GM12878 (cell line): ENCODE data around the gene CLEC20A. TPM values are rescaled to one million over a fixed set of nuclear protein-coding genes. Genes with fewer than 3 reads are reported as not detected.

Source experiments
- polyA plus RNA-seq, 11 experiments: library from polyadenylated mRNA; depleted of rRNA in 4 of 11; unstranded in 6 of 11; stranded (reverse) in 5 of 11; fragments of >200 nt; fragmentation: Nextera tagmentation in 4 of 11; fragmentation: Illumina TruSeq in 1 of 11; extraction: Ambion mirVana in 4 of 11; extraction: Trizol in 1 of 11; gene quantifications; 1 replicate in 1 of 11; 2 replicates in 10 of 11; pipeline versions ENCODE4 v1.2.1 to v1.2.3, GENCODE V29; 2011 to 2016; ENCODE audit warnings: inconsistent platforms in 2 of 11, missing spikeins in 2 of 11, low read depth in 1 of 11
- total RNA-seq, 4 experiments: library from RNA; depleted of rRNA in 3 of 4; stranded (reverse); fragments of >200 nt in 3 of 4; fragmentation: Illumina TruSeq in 1 of 4; extraction: Trizol in 1 of 4; gene quantifications; 2 replicates each; pipeline versions ENCODE4 v1.2.1 to v1.2.3, GENCODE V29; 2013 to 2021
- TF ChIP-seq, protein P1 (sequence below): fragments of 450-650 bp; IDR thresholded peaks from 2 replicates; pipeline ENCODE4 v1.6.1; 2018; ENCODE audit warnings: mild to moderate bottlenecking, low read depth, moderate library complexity; ENCODE audit not compliant: partially characterized antibody
- TF ChIP-seq, protein P2 (sequence below): fragments of 450-650 bp; IDR thresholded peaks from 2 replicates; pipeline ENCODE4 v1.6.1; 2017; ENCODE audit warnings: mild to moderate bottlenecking, moderate library complexity

CLEC20A gene
- total and polyA plus RNA-seq, 10 of the 15 experiments (the other 5 are each of a cell fraction or from before 2014, with no cell fraction given), result not detected

DNA sequence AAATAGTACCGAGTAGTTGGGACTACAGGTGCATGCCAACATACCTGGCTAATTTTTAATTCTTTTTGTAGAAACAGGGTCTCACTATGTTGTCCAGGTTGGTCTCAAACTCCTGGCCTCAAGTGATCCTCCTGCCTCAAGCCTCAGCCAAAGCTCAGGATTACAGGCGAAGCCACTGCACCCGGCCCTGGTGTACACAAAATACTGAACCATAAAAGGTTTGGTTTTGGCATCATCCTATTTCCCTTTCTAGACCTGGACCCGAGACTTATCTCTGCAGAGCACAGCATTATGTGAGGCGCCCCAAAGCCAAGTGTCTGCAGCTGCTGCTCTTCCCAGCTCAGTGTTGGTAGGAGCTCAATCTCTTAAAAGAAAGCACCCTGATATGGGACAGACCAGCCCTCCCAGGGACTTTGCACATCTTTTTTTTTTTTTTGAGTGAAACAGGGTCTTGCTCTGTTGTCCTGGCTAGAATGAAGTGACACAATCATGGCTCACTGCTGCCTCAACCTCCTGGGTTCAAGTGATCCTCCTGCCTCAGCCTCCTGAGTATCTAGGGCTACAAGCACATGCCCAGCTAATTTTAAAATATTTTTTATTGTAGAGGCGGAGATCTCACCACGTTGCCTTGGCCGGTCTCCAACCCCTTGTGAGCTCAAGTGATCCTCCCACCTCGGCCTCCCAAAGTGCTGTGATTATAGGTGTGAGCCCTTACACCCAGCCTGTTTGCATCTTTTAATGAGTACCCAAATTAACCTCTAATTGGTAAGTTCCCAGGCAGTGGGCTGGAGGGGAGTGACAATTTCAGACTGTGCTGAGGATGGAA lies 36.6 kb upstream of the CLEC20A start (continued):
- TF ChIP-seq, protein P1, sequence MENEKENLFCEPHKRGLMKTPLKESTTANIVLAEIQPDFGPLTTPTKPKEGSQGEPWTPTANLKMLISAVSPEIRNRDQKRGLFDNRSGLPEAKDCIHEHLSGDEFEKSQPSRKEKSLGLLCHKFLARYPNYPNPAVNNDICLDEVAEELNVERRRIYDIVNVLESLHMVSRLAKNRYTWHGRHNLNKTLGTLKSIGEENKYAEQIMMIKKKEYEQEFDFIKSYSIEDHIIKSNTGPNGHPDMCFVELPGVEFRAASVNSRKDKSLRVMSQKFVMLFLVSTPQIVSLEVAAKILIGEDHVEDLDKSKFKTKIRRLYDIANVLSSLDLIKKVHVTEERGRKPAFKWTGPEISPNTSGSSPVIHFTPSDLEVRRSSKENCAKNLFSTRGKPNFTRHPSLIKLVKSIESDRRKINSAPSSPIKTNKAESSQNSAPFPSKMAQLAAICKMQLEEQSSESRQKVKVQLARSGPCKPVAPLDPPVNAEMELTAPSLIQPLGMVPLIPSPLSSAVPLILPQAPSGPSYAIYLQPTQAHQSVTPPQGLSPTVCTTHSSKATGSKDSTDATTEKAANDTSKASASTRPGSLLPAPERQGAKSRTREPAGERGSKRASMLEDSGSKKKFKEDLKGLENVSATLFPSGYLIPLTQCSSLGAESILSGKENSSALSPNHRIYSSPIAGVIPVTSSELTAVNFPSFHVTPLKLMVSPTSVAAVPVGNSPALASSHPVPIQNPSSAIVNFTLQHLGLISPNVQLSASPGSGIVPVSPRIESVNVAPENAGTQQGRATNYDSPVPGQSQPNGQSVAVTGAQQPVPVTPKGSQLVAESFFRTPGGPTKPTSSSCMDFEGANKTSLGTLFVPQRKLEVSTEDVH, result no peak
- TF ChIP-seq, protein P2, sequence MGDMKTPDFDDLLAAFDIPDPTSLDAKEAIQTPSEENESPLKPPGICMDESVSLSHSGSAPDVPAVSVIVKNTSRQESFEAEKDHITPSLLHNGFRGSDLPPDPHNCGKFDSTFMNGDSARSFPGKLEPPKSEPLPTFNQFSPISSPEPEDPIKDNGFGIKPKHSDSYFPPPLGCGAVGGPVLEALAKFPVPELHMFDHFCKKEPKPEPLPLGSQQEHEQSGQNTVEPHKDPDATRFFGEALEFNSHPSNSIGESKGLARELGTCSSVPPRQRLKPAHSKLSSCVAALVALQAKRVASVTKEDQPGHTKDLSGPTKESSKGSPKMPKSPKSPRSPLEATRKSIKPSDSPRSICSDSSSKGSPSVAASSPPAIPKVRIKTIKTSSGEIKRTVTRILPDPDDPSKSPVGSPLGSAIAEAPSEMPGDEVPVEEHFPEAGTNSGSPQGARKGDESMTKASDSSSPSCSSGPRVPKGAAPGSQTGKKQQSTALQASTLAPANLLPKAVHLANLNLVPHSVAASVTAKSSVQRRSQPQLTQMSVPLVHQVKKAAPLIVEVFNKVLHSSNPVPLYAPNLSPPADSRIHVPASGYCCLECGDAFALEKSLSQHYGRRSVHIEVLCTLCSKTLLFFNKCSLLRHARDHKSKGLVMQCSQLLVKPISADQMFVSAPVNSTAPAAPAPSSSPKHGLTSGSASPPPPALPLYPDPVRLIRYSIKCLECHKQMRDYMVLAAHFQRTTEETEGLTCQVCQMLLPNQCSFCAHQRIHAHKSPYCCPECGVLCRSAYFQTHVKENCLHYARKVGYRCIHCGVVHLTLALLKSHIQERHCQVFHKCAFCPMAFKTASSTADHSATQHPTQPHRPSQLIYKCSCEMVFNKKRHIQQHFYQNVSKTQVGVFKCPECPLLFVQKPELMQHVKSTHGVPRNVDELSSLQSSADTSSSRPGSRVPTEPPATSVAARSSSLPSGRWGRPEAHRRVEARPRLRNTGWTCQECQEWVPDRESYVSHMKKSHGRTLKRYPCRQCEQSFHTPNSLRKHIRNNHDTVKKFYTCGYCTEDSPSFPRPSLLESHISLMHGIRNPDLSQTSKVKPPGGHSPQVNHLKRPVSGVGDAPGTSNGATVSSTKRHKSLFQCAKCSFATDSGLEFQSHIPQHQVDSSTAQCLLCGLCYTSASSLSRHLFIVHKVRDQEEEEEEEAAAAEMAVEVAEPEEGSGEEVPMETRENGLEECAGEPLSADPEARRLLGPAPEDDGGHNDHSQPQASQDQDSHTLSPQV, result no peak
